NB4 (cell line): ENCODE data around the gene CORO6.

Source experiments
- MYC ChIP-seq: IDR thresholded peaks from 2 replicates; pipeline ENCODE4 v1.6.1; 2011; ENCODE audit warnings: low read depth, low read length
- POLR2A ChIP-seq: IDR thresholded peaks from 2 replicates; pipeline ENCODE4 v1.6.1; 2011; ENCODE audit warnings: mild to moderate bottlenecking; ENCODE audit not compliant: insufficient read length; ENCODE audit errors: extremely low read depth
- TF ChIP-seq, protein P1 (sequence below): IDR thresholded peaks from one replicate; pipeline ENCODE4 v1.5.1; 2012; ENCODE audit warnings: low read depth, low read length

DNA sequence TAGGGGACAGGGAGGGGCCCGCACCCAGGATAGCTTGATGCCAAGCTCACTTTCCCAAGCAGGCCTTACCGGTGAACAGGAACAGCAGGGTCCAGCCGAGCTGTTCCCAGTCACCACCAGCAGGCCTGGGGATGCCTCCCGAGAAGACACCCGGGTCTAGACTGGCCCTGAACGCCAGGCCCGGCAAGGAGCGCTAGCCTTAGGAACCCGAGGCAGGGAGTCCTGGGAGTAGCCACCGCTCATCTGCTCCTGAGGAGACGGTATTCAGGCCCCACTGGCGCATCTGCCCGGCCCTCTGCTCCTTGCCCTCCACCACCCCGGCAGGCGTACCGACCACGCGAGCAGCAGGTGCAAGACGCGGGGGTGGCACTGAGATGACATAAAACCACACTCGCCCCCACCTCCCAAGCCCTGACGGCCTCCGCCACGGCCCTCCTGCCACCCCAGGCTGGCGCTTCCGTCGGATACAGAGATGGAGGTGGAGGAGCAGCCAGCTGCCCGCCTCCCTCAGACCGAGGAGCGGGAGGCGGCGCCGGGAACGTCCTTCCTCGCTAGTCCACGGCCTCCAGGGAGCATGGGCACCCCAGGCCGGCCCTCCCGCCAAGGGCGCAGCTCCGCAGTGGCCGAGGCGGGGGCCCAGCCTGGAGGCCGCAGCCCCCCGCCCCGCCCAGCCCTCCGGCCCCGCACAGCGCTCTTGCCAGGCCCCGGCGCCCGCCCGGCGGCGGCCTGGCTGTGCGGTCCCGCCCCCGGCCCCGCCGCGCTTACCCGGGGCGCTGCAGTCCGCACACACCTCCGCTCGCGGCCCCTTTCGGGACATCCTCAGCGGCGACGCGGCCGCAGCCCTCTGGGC lies 33.9 kb downstream of the CORO6 start:
- TF ChIP-seq POLR2A (no peak), MYC (peak; percentile 46; the same call in 1 of the 2 replicates)
- TF ChIP-seq, protein P1, sequence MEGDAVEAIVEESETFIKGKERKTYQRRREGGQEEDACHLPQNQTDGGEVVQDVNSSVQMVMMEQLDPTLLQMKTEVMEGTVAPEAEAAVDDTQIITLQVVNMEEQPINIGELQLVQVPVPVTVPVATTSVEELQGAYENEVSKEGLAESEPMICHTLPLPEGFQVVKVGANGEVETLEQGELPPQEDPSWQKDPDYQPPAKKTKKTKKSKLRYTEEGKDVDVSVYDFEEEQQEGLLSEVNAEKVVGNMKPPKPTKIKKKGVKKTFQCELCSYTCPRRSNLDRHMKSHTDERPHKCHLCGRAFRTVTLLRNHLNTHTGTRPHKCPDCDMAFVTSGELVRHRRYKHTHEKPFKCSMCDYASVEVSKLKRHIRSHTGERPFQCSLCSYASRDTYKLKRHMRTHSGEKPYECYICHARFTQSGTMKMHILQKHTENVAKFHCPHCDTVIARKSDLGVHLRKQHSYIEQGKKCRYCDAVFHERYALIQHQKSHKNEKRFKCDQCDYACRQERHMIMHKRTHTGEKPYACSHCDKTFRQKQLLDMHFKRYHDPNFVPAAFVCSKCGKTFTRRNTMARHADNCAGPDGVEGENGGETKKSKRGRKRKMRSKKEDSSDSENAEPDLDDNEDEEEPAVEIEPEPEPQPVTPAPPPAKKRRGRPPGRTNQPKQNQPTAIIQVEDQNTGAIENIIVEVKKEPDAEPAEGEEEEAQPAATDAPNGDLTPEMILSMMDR, result no peak
